HepG2 (cell line): ENCODE data around the gene RCOR3. TPM values are rescaled to one million over a fixed set of nuclear protein-coding genes. Genes with fewer than 3 reads are reported as not detected.

Experiments used
- ATF4 ChIP-seq, 2 experiments: fragments of 450-650 bp in 1 of 2; sonication (generic) in 1 of 2; formaldehyde crosslinking; IDR thresholded peaks; 2 replicates each; pipeline versions ENCODE4 v1.5.0 to v1.8.0; 2020 to 2022; ENCODE audit warnings: mild to moderate bottlenecking in 1 of 2, missing genetic modification reagents in 1 of 2
- GRHL1 ChIP-seq: sonication (generic); formaldehyde crosslinking; conservative IDR thresholded peaks from 2 replicates; pipeline ENCODE4 v1.8.0; 2022; ENCODE audit warnings: missing genetic modification reagents
- GTF3A ChIP-seq: sonication (generic); formaldehyde crosslinking; conservative IDR thresholded peaks from 2 replicates; pipeline ENCODE4 v1.4.0; 2020; ENCODE audit warnings: mild to moderate bottlenecking, missing genetic modification reagents
- HOXD1 ChIP-seq: sonication (generic); formaldehyde crosslinking; IDR thresholded peaks from 2 replicates; pipeline ENCODE4 v1.5.0; 2020; ENCODE audit warnings: missing genetic modification reagents
- JUNB ChIP-seq: sonication (generic); formaldehyde crosslinking; IDR thresholded peaks from 2 replicates; pipeline ENCODE4 v1.8.0; 2022; ENCODE audit warnings: missing genetic modification reagents, mild to moderate bottlenecking, borderline replicate concordance
- KMT2B ChIP-seq: IDR thresholded peaks from 2 replicates; pipeline ENCODE4 v1.6.1; 2016; ENCODE audit warnings: missing genetic modification reagents, missing compliant biosample characterization
- NFE2L2 ChIP-seq: fragments of 150-350 bp; IDR thresholded peaks from 2 replicates; pipeline ENCODE4 v1.6.1; 2014; ENCODE audit warnings: low read length
- REL ChIP-seq: sonication (generic); formaldehyde crosslinking; conservative IDR thresholded peaks from 2 replicates; pipeline ENCODE4 v1.8.0; 2022; ENCODE audit warnings: mild to moderate bottlenecking, missing genetic modification reagents, moderate library complexity
- ZMAT3 ChIP-seq: sonication (generic); formaldehyde crosslinking; conservative IDR thresholded peaks from 2 replicates; pipeline ENCODE4 v1.7.0; 2021; ENCODE audit warnings: missing genetic modification reagents
- ZNF225 ChIP-seq: sonication (generic); formaldehyde crosslinking; IDR thresholded peaks from 2 replicates; pipeline ENCODE4 v1.4.0; 2020; ENCODE audit warnings: mild to moderate bottlenecking, missing genetic modification reagents
- ZNF777 ChIP-seq: sonication (generic); formaldehyde crosslinking; IDR thresholded peaks from 2 replicates; pipeline ENCODE4 v1.4.0; 2020; ENCODE audit warnings: missing genetic modification reagents
- polyA plus RNA-seq, 8 experiments: library from polyadenylated mRNA; depleted of rRNA in 3 of 8; stranded (reverse) in 7 of 8; unstranded in 1 of 8; fragments of >200 nt; fragmentation: Illumina TruSeq in 4 of 8; extraction: Trizol in 4 of 8; gene quantifications; 2 replicates each; pipeline versions ENCODE4 v1.2.1 to v1.2.3, GENCODE V29; 2011 to 2016; ENCODE audit warnings: low read depth in 4 of 8, missing spikeins in 1 of 8, mixed read lengths in 1 of 8; ENCODE audit not compliant: insufficient read depth in 1 of 8
- total RNA-seq, 5 experiments: library from RNA; depleted of rRNA; stranded (reverse); fragments of >200 nt; fragmentation: Illumina TruSeq; extraction: Trizol; gene quantifications; 2 replicates each; pipeline ENCODE4 v1.2.3, GENCODE V29; 2016; ENCODE audit warnings: low read depth in 1 of 5
- TF ChIP-seq, protein P1 (sequence below): sonication (generic); formaldehyde crosslinking; IDR thresholded peaks from 2 replicates; pipeline ENCODE4 v1.5.1; 2020; ENCODE audit warnings: mild to moderate bottlenecking, missing genetic modification reagents, moderate library complexity
- TF ChIP-seq, protein P2 (sequence below): sonication (generic); formaldehyde crosslinking; IDR thresholded peaks from 2 replicates; pipeline ENCODE4 v1.4.0; 2020; ENCODE audit warnings: missing genetic modification reagents
- TF ChIP-seq, protein P3 (sequence below): sonication (generic); formaldehyde crosslinking; IDR thresholded peaks from 2 replicates; pipeline ENCODE4 v1.4.0; 2020; ENCODE audit warnings: mild to moderate bottlenecking, missing genetic modification reagents

RCOR3 gene
- total and polyA plus RNA-seq, 2 of the 13 experiments (the other 11 are each of a cell fraction or from before 2014, with no cell fraction given) = 16.8 to 31.6 TPM

GRCh38 chr1:211326528-211327345, 67.6 kb downstream of the RCOR3 start, which contains the start of gene TRAF5 (continued):
- TF ChIP-seq, protein P1, sequence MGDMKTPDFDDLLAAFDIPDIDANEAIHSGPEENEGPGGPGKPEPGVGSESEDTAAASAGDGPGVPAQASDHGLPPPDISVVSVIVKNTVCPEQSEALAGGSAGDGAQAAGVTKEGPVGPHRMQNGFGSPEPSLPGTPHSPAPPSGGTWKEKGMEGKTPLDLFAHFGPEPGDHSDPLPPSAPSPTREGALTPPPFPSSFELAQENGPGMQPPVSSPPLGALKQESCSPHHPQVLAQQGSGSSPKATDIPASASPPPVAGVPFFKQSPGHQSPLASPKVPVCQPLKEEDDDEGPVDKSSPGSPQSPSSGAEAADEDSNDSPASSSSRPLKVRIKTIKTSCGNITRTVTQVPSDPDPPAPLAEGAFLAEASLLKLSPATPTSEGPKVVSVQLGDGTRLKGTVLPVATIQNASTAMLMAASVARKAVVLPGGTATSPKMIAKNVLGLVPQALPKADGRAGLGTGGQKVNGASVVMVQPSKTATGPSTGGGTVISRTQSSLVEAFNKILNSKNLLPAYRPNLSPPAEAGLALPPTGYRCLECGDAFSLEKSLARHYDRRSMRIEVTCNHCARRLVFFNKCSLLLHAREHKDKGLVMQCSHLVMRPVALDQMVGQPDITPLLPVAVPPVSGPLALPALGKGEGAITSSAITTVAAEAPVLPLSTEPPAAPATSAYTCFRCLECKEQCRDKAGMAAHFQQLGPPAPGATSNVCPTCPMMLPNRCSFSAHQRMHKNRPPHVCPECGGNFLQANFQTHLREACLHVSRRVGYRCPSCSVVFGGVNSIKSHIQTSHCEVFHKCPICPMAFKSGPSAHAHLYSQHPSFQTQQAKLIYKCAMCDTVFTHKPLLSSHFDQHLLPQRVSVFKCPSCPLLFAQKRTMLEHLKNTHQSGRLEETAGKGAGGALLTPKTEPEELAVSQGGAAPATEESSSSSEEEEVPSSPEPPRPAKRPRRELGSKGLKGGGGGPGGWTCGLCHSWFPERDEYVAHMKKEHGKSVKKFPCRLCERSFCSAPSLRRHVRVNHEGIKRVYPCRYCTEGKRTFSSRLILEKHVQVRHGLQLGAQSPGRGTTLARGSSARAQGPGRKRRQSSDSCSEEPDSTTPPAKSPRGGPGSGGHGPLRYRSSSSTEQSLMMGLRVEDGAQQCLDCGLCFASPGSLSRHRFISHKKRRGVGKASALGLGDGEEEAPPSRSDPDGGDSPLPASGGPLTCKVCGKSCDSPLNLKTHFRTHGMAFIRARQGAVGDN (CRISPR knock-in tag) = peak; percentile 52; the same call in 1 of the 2 replicates
- TF ChIP-seq ATF4 (CRISPR knock-in tag; IDR thresholded peaks at IDR 0.05) = no peak
- no peak for TF ChIP-seq GRHL1 (CRISPR knock-in tag)
- TF ChIP-seq, protein P2, sequence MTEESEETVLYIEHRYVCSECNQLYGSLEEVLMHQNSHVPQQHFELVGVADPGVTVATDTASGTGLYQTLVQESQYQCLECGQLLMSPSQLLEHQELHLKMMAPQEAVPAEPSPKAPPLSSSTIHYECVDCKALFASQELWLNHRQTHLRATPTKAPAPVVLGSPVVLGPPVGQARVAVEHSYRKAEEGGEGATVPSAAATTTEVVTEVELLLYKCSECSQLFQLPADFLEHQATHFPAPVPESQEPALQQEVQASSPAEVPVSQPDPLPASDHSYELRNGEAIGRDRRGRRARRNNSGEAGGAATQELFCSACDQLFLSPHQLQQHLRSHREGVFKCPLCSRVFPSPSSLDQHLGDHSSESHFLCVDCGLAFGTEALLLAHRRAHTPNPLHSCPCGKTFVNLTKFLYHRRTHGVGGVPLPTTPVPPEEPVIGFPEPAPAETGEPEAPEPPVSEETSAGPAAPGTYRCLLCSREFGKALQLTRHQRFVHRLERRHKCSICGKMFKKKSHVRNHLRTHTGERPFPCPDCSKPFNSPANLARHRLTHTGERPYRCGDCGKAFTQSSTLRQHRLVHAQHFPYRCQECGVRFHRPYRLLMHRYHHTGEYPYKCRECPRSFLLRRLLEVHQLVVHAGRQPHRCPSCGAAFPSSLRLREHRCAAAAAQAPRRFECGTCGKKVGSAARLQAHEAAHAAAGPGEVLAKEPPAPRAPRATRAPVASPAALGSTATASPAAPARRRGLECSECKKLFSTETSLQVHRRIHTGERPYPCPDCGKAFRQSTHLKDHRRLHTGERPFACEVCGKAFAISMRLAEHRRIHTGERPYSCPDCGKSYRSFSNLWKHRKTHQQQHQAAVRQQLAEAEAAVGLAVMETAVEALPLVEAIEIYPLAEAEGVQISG (CRISPR knock-in tag) = peak; percentile 41; the same call in 1 of the 2 replicates
- TF ChIP-seq JUNB = no peak
- TF ChIP-seq, protein P3, sequence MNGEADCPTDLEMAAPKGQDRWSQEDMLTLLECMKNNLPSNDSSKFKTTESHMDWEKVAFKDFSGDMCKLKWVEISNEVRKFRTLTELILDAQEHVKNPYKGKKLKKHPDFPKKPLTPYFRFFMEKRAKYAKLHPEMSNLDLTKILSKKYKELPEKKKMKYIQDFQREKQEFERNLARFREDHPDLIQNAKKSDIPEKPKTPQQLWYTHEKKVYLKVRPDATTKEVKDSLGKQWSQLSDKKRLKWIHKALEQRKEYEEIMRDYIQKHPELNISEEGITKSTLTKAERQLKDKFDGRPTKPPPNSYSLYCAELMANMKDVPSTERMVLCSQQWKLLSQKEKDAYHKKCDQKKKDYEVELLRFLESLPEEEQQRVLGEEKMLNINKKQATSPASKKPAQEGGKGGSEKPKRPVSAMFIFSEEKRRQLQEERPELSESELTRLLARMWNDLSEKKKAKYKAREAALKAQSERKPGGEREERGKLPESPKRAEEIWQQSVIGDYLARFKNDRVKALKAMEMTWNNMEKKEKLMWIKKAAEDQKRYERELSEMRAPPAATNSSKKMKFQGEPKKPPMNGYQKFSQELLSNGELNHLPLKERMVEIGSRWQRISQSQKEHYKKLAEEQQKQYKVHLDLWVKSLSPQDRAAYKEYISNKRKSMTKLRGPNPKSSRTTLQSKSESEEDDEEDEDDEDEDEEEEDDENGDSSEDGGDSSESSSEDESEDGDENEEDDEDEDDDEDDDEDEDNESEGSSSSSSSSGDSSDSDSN (CRISPR knock-in tag) = peak; percentile 45; the same call in 1 of the 2 replicates
- TF ChIP-seq ZMAT3 (CRISPR knock-in tag) = peak; percentile 76; the same call in 1 of the 2 replicates
- TF ChIP-seq ZNF777 = peak; percentile 85
- TF ChIP-seq ZNF225 (CRISPR knock-in tag) = no peak
- no peak for TF ChIP-seq GTF3A (CRISPR knock-in tag)
- TF ChIP-seq KMT2B (CRISPR knock-in tag) = no peak
- TF ChIP-seq REL (CRISPR knock-in tag) = no peak
- no peak for TF ChIP-seq HOXD1 (CRISPR knock-in tag)
- no peak for TF ChIP-seq NFE2L2
